Measurements from ENCODE around the gene BHLHE40.

DNA sequence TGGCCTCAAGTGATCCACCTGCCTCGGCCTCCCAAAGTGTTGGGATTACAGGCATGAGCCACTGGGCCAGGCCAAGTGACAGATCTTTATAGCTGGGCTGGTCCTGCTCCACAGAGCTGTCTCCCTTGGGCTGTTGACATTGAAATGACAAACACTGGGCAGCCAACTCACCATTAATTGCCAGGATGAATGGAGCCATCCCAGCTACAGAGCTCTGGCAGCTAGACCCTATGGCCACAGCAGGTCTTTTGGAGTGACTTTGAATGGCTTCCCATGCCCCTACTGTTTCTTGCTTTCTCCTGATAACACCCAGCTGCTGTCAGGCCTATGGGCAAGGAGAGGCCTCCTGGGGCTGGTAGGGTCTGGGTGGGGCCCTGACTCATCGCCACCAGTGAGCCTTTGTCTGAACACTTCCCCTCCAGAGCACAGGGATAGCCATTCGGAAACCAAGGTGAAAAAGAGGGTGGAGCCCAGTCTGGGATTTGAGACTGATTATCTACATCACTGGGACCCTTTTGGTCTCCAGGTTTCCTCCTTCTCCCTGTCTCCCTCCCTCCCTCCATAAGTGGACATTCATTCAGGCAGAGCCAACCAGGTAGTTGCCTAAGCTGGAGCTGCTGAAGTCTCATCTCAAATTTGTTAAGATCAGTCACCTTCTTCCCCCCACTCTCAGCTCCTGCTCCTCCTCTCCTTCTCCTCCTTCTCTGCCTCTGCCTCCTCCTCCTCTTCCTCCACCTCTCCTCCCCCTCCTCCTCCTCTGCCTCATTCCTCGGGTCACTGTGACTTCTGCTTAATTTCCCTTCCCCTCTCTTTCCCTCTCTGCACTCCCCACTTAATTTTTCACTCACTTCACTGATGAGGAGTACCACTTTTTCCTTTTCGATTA lies 34.0 kb downstream of the BHLHE40 start:
- TF ChIP-seq, protein P1, sequence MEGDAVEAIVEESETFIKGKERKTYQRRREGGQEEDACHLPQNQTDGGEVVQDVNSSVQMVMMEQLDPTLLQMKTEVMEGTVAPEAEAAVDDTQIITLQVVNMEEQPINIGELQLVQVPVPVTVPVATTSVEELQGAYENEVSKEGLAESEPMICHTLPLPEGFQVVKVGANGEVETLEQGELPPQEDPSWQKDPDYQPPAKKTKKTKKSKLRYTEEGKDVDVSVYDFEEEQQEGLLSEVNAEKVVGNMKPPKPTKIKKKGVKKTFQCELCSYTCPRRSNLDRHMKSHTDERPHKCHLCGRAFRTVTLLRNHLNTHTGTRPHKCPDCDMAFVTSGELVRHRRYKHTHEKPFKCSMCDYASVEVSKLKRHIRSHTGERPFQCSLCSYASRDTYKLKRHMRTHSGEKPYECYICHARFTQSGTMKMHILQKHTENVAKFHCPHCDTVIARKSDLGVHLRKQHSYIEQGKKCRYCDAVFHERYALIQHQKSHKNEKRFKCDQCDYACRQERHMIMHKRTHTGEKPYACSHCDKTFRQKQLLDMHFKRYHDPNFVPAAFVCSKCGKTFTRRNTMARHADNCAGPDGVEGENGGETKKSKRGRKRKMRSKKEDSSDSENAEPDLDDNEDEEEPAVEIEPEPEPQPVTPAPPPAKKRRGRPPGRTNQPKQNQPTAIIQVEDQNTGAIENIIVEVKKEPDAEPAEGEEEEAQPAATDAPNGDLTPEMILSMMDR (conservative IDR thresholded peaks at IDR 0.05 in 1 of 2, IDR thresholded peaks at IDR 0.05 in 1 of 2; ENCODE audit: low read depth in 1 of 2, low read length in 2 of 2): no peak
- no peak for TF ChIP-seq EZH2 (IDR thresholded peaks at IDR 0.05; ENCODE audit: low read length, missing control alignments)

Measured in fibroblast of lung (primary cell).